ENCODE results near the gene ARHGAP26. TPM values are rescaled to one million over a fixed set of nuclear protein-coding genes. Genes with fewer than 3 reads are reported as not detected.

ARHGAP26 gene
- total RNA-seq, 2 experiments from 2014 or later = 17.0 to 19.5 TPM

- peaks cover 3% of the 10 kb centered on the region for H3K9me3 Mint-ChIP-seq
- H3K27ac Mint-ChIP-seq = peak overlapping the region; percentile 92
- H3K4me3 Mint-ChIP-seq = peak overlapping the region; percentile 28
- no peaks in the 10 kb centered on the region for H3K27me3 Mint-ChIP-seq (ENCODE audit: low read depth)
- peak; percentile 49 for DNase-seq
- CTCF ChIA-PET = interaction anchor here (0.6 to 2.6 kb wide), 16 partner anchors 11 to 1169 kb away, joined by 3 to 14 read pairs (median 4); partner anchors contain the start of genes KCTD16, NR3C1 and YIPF5
- H3K36me3 Mint-ChIP-seq (ENCODE audit: low read depth) = peaks cover 3% of the 10 kb centered on the region
- intact Hi-C loops (cut with micrococcal nuclease) = loop anchor here (1.0 to 5.0 kb wide), 4 partner anchors 54 to 967 kb away; no protein-coding TSS in a partner anchor
- H3K4me1 Mint-ChIP-seq (ENCODE audit: low read depth) = peaks cover 47% of the 10 kb centered on the region
Observed at GRCh38 chr5:143001764-143002351, 231.7 kb downstream of the ARHGAP26 start.

- peak overlapping the region; percentile 92 for H3K27ac Mint-ChIP-seq
- H3K27me3 Mint-ChIP-seq (ENCODE audit: low read depth) = no peaks in the 10 kb centered on the region
- H3K4me1 Mint-ChIP-seq (ENCODE audit: low read depth) = peaks cover 53% of the 10 kb centered on the region
- peak; percentile 82 for DNase-seq
- peak overlapping the region; percentile 2 for H3K4me3 Mint-ChIP-seq
- peaks cover 3% of the 10 kb centered on the region for H3K9me3 Mint-ChIP-seq
- CTCF ChIA-PET = interaction anchor here (0.6 to 2.6 kb wide), 23 partner anchors 9 to 1168 kb away, joined by 3 to 14 read pairs (median 4); partner anchors contain the start of genes KCTD16, NR3C1 and YIPF5
- peaks cover 3% of the 10 kb centered on the region for H3K36me3 Mint-ChIP-seq (ENCODE audit: low read depth)
- intact Hi-C loops (cut with micrococcal nuclease) = loop anchor here (1.0 to 5.0 kb wide), 6 partner anchors 54 to 966 kb away; no protein-coding TSS in a partner anchor
Observed at GRCh38 chr5:143002459-143003327, 232.5 kb downstream of the ARHGAP26 start.

GRCh38 chr5:143003328-143003636 lies 233.1 kb downstream of the ARHGAP26 start:
- CTCF ChIA-PET = interaction anchor here (0.8 to 2.6 kb wide), 13 partner anchors 9 to 965 kb away, joined by 3 to 14 read pairs (median 5); partner anchors contain the start of gene NR3C1
- Mint-ChIP-seq H3K36me3 (ENCODE audit: low read depth) (peaks cover 3% of the 10 kb centered on the region), H3K4me1 (ENCODE audit: low read depth) (peaks cover 59% of the 10 kb centered on the region), H3K27ac (peak overlapping the region; percentile 92), H3K27me3 (ENCODE audit: low read depth) (no peaks in the 10 kb centered on the region), H3K9me3 (peaks cover 3% of the 10 kb centered on the region), H3K4me3 (no peak overlapping the region)
- intact Hi-C loops (cut with micrococcal nuclease) = loop anchor here (1.0 to 5.0 kb wide), 5 partner anchors 401 to 966 kb away; no protein-coding TSS in a partner anchor
- no peak for DNase-seq

GRCh38 chr5:143004361-143005145 lies 234.4 kb downstream of the ARHGAP26 start:
- DNase-seq = no peak
- peaks cover 3% of the 10 kb centered on the region for H3K9me3 Mint-ChIP-seq
- H3K4me1 Mint-ChIP-seq (ENCODE audit: low read depth) = peaks cover 72% of the 10 kb centered on the region
- peaks cover 3% of the 10 kb centered on the region for H3K36me3 Mint-ChIP-seq (ENCODE audit: low read depth)
- H3K27ac Mint-ChIP-seq = peak overlapping the region; percentile 31
- no peak overlapping the region for H3K4me3 Mint-ChIP-seq
- intact Hi-C loops (cut with micrococcal nuclease) = loop anchor here (5.0 kb wide), 2 partner anchors 553 to 603 kb away; no protein-coding TSS in a partner anchor
- CTCF ChIA-PET = interaction anchor here (0.8 to 2.6 kb wide), 4 partner anchors 7 to 963 kb away, joined by 4 to 14 read pairs (median 4); partner anchors contain the start of gene NR3C1
- H3K27me3 Mint-ChIP-seq (ENCODE audit: low read depth) = no peaks in the 10 kb centered on the region

GRCh38 chr5:143006501-143006900 lies 236.3 kb downstream of the ARHGAP26 start:
- Mint-ChIP-seq H3K27ac (no peak overlapping the region), H3K4me3 (no peak overlapping the region), H3K4me1 (ENCODE audit: low read depth) (peaks cover 74% of the 10 kb centered on the region), H3K9me3 (no peaks in the 10 kb centered on the region), H3K27me3 (ENCODE audit: low read depth) (no peaks in the 10 kb centered on the region), H3K36me3 (ENCODE audit: low read depth) (no peaks in the 10 kb centered on the region)
- intact Hi-C loops (cut with micrococcal nuclease) = no loop called here
- CTCF ChIA-PET = interaction anchor here (0.7 kb wide), 1 partner anchor 69 kb away, joined by 7 read pairs; no protein-coding TSS in a partner anchor
- no peak for DNase-seq

GRCh38 chr5:143008032-143008431 lies 237.9 kb downstream of the ARHGAP26 start:
- intact Hi-C loops (cut with micrococcal nuclease) = loop anchor here (2.0 kb wide), 4 partner anchors 181 to 1181 kb away; partner anchors contain the start of gene ARHGAP26
- H3K9me3 Mint-ChIP-seq = no peaks in the 10 kb centered on the region
- no peak overlapping the region for H3K4me3 Mint-ChIP-seq
- no peak for DNase-seq
- H3K36me3 Mint-ChIP-seq (ENCODE audit: low read depth) = no peaks in the 10 kb centered on the region
- peak overlapping the region; percentile 85 for H3K27ac Mint-ChIP-seq
- H3K27me3 Mint-ChIP-seq (ENCODE audit: low read depth) = no peaks in the 10 kb centered on the region
- CTCF ChIA-PET = interaction anchor here (1.1 to 1.7 kb wide), 3 partner anchors 16 to 395 kb away, joined by 3 to 5 read pairs (median 3); partner anchors contain the start of gene NR3C1
- H3K4me1 Mint-ChIP-seq (ENCODE audit: low read depth) = peaks cover 63% of the 10 kb centered on the region

GRCh38 chr5:143008809-143009521 lies 238.8 kb downstream of the ARHGAP26 start:
- Mint-ChIP-seq H3K36me3 (ENCODE audit: low read depth) (peaks cover 2% of the 10 kb centered on the region), H3K4me3 (no peak overlapping the region), H3K4me1 (ENCODE audit: low read depth) (peaks cover 56% of the 10 kb centered on the region), H3K9me3 (no peaks in the 10 kb centered on the region), H3K27ac (peak overlapping the region; percentile 85), H3K27me3 (ENCODE audit: low read depth) (no peaks in the 10 kb centered on the region)
- CTCF ChIA-PET = interaction anchor here (0.6 to 1.7 kb wide), 10 partner anchors 15 to 817 kb away, joined by 3 to 6 read pairs (median 3); partner anchors contain the start of gene NR3C1
- DNase-seq = peak; percentile 95
- intact Hi-C loops (cut with micrococcal nuclease) = loop anchor here (1.0 to 2.0 kb wide), 17 partner anchors 11 to 1183 kb away; partner anchors contain the start of genes ARHGAP26, KCTD16 and YIPF5

- Mint-ChIP-seq H3K36me3 (ENCODE audit: low read depth) (peaks cover 9% of the 10 kb centered on the region), H3K9me3 (no peaks in the 10 kb centered on the region), H3K4me3 (no peak overlapping the region), H3K27ac (no peak overlapping the region), H3K27me3 (ENCODE audit: low read depth) (no peaks in the 10 kb centered on the region), H3K4me1 (ENCODE audit: low read depth) (peaks cover 45% of the 10 kb centered on the region)
- CTCF ChIA-PET = no interaction called here
- intact Hi-C loops (cut with micrococcal nuclease) = no loop called here
- no peak for DNase-seq
Observed at GRCh38 chr5:143010351-143010750, 240.2 kb downstream of the ARHGAP26 start.

- no peak for DNase-seq
- Mint-ChIP-seq H3K4me1 (ENCODE audit: low read depth) (peaks cover 40% of the 10 kb centered on the region), H3K27me3 (ENCODE audit: low read depth) (no peaks in the 10 kb centered on the region), H3K9me3 (no peaks in the 10 kb centered on the region), H3K36me3 (ENCODE audit: low read depth) (peaks cover 9% of the 10 kb centered on the region), H3K27ac (no peak overlapping the region), H3K4me3 (no peak overlapping the region)
- CTCF ChIA-PET = interaction anchor here (0.5 to 1.6 kb wide), 4 partner anchors 8 to 594 kb away, joined by 3 to 6 read pairs (median 4); no protein-coding TSS in a partner anchor
- intact Hi-C loops (cut with micrococcal nuclease) = no loop called here
Observed at GRCh38 chr5:143011585-143011984, 241.4 kb downstream of the ARHGAP26 start.

- DNase-seq = no peak
- Mint-ChIP-seq H3K4me3 (no peak overlapping the region), H3K27ac (no peak overlapping the region), H3K36me3 (ENCODE audit: low read depth) (peaks cover 17% of the 10 kb centered on the region), H3K9me3 (peaks cover 8% of the 10 kb centered on the region), H3K27me3 (ENCODE audit: low read depth) (no peaks in the 10 kb centered on the region), H3K4me1 (ENCODE audit: low read depth) (peaks cover 27% of the 10 kb centered on the region)
- intact Hi-C loops (cut with micrococcal nuclease) = no loop called here
- CTCF ChIA-PET = interaction anchor here (0.5 to 1.7 kb wide), 6 partner anchors 11 to 1134 kb away, joined by 3 to 7 read pairs (median 3); no protein-coding TSS in a partner anchor
Observed at GRCh38 chr5:143013176-143013891, 243.2 kb downstream of the ARHGAP26 start.
